22Rv1 (cell line): ENCODE data around the gene TRIM37.

Experiments used
- H3K27ac ChIP-seq: fragments of 450-650 bp; 2 replicates; pipeline ENCODE4 v1.5.1; 2017
- CTCF ChIP-seq: fragments of 450-650 bp; IDR thresholded peaks from 2 replicates; pipeline ENCODE4 v1.5.1; 2017; ENCODE audit warnings: mild to moderate bottlenecking
- ZFX ChIP-seq: fragments of 450-650 bp; IDR thresholded peaks from 2 replicates; pipeline ENCODE4 v1.6.1; 2017; ENCODE audit warnings: antibody characterized with exemption, borderline replicate concordance

The TRIM37 gene

DNA sequence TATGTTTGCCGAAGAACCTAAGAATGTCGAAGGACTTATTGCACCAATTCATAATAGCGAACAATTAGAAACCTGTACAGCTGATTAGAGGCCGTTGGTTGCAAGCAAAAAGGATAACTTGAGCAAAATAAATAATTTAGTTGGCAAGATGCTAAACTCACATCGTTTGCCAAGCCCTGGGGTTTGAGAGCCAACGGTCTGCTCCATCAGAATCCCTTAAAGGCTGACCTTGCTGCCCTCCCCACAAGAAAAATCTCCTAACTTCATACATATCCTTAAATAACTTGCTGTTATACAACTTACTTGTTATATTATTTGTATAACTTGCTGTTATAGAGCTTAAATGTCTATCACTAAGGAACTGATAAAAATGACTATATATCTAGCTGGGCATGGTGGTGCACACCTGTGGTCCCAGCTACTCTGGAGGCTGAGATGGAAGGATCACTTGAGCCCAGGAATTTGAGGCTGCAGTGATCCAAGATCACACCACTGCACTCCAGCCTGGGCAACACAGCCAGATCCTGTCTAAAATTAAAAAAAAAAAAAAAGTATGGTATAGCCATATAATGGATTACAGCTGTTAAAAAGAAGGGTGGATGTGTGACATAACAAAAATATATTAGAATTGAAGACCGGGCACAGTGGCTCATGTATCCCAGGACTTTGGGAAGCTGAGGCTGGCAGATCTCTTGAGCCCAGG, 1.9 kb upstream of the TRIM37 start:
- H3K27ac ChIP-seq = peak overlapping the region; percentile 95
- no peak for TF ChIP-seq CTCF

DNA sequence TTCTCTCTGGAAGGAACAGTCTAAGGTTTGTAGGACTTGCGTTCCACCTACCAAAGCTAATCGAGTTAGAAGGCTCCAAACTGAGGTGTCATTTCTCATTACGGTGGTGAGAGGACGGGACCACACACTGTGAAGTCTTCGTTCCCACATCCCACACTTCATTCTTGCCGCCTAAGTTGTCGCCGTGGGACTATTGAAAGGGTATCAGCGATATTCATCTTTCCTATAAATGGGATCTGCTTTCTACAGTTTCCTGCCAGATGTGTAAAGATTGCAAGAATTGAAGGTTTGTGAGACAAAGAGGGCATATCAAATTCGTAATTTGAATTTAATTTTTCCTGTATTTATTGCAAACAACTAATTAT, 608 bp upstream of the TRIM37 start:
- peak overlapping the region; percentile 95 for H3K27ac ChIP-seq
- no peak for TF ChIP-seq ZFX
- no peak for TF ChIP-seq CTCF

- TF ChIP-seq ZFX = no peak
- no peak for TF ChIP-seq CTCF
- H3K27ac ChIP-seq = peak overlapping the region; percentile 95
Measured at GRCh38 chr17:59105852-59106462, 723 bp downstream of the TRIM37 start.

DNA sequence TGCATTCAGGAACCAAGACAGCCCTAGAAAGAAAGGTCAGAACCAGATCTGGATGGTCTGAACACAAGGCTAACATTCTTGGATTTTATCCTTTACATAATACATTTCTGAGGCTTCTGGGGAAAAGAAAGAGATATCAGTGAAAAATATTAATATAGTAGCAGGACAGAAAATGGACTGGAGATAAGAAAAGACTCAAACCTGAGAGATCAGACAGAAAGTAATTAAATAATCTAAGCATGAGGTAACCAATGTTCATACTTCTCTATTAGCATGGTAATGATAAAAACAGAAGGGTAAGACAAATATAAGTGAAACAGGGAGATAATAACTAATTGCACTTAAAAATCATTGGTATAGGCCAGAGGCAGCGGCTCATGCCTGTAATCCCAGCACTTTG, 5.5 kb downstream of the TRIM37 start:
- TF ChIP-seq CTCF (no peak), ZFX (no peak)

DNA sequence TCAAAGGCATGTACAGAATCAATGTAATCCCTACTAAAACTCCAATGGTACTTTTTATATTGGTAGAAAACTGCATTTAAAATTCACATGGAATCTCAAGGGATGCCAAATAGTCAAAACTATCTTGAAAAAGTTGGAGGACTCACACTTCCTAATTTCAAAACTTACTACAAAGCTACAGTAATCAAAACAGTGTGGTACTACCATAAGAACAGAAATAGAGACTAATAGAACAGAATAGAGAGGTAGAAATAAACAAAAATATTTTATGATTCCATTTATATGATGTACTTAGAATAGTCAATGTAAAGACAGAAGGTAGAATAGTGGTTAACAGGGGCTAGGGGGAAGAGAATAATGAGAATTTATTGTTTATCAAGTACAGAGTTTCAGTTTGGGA, 8.8 kb downstream of the TRIM37 start:
- H3K27ac ChIP-seq = no peak overlapping the region

More for the DNA sequence above, 5.5 kb downstream of the TRIM37 start:
- 0 out of 2 replicates have a peak overlapping the region, but pooled peaks have one; percentile 21 for H3K27ac ChIP-seq

DNA sequence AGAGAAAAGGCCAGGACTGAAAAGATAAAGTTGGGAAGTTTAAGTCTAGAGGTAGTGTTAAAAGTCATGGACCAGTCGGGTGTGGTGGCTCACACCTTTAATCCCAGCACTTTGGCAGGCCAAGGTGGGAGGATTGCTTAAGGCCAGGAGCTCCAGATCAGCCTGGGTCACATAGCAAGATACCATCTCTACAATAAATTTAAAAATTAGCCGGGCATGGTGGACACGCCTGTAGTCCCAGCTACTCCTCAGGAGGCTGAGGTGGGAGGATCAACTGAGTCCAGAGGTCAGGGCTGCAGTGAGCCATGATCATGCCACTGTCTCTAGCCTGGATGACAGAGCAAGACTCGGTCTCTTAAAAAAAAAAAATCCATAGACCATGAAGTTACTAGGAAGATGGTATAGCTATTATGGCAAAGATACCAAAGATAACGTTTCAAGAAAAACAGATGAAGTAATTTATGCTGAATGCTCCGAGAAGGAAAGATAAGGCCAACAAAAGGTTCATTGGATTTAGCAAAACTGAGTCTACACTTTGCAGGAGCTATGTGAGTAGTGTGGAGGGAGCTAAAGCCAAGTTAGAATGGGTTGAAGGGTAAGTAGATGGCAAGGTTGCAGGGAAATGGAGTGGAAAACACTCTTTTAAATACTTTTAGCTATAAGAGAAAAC, 11.7 kb downstream of the TRIM37 start:
- no peak overlapping the region for H3K27ac ChIP-seq
- TF ChIP-seq ZFX (no peak), CTCF (no peak)

More for the DNA sequence above, 8.8 kb downstream of the TRIM37 start:
- TF ChIP-seq CTCF (no peak), ZFX (no peak)

GRCh38 chr17:59093702-59094231, 12.9 kb downstream of the TRIM37 start:
- H3K27ac ChIP-seq = no peak overlapping the region
- TF ChIP-seq ZFX = no peak
